Skin epidermis (tissue), 12 donors: ENCODE results near the gene DMD.
"Not testable (repeated sequence)": the region's sequence is repeated elsewhere in the genome, so short reads cannot be mapped to it uniquely, and the experiment has no call there.

Source experiments
- H3K27ac ChIP-seq, 21 experiments: fragments of 200-600 bp; sonication (generic) in 11 of 21; one replicate each; pipeline ENCODE4 v1.5.0; 2020; ENCODE audit warnings: mild to moderate bottlenecking in 3 of 21, inconsistent platforms in 2 of 21, moderate library complexity in 2 of 21
- H3K4me3 ChIP-seq, 7 experiments: fragments of 200-600 bp; sonication (generic) in 2 of 7; one replicate each; pipeline ENCODE4 v1.5.0; 2020; ENCODE audit warnings: inconsistent platforms in 2 of 7, mild to moderate bottlenecking in 2 of 7, moderate library complexity in 1 of 7

DMD gene

GRCh38 chrX:32705385-32705784 is 506.0 kb downstream of the DMD start:
- not testable (repeated sequence) for H3K4me3 ChIP-seq, H3K27ac ChIP-seq

GRCh38 chrX:32687379-32687778 is 524.0 kb downstream of the DMD start:
- no peak overlapping the region for H3K27ac ChIP-seq
- no peak overlapping the region for H3K4me3 ChIP-seq

GRCh38 chrX:32678487-32678886 is 532.9 kb downstream of the DMD start:
- H3K27ac ChIP-seq, result no peak overlapping the region
- H3K4me3 ChIP-seq, result no peak overlapping the region

- Histone ChIP-seq H3K27ac (no peak overlapping the region), H3K4me3 (no peak overlapping the region)
Measured at GRCh38 chrX:32673193-32673592, 538.2 kb downstream of the DMD start.

- H3K27ac ChIP-seq, result no peak overlapping the region
- no peak overlapping the region for H3K4me3 ChIP-seq
Measured at GRCh38 chrX:32662516-32662915, 548.8 kb downstream of the DMD start.

GRCh38 chrX:32644476-32645245 is 566.7 kb downstream of the DMD start:
- Histone ChIP-seq H3K27ac (no peak overlapping the region), H3K4me3 (no peak overlapping the region)

- Histone ChIP-seq H3K4me3 (no peak overlapping the region), H3K27ac (no peak overlapping the region)
Measured at GRCh38 chrX:32642283-32642682, 569.1 kb downstream of the DMD start.

GRCh38 chrX:32618154-32618553 is 593.2 kb downstream of the DMD start:
- no peak overlapping the region for H3K27ac ChIP-seq
- H3K4me3 ChIP-seq, result no peak overlapping the region

- no peak overlapping the region for H3K27ac ChIP-seq
- H3K4me3 ChIP-seq, result no peak overlapping the region
Measured at GRCh38 chrX:32614707-32615106, 596.6 kb downstream of the DMD start.

- no peak overlapping the region for H3K27ac ChIP-seq
- no peak overlapping the region for H3K4me3 ChIP-seq
Measured at GRCh38 chrX:32599156-32599555, 612.2 kb downstream of the DMD start.

- H3K4me3 ChIP-seq, result no peak overlapping the region
- H3K27ac ChIP-seq, result no peak overlapping the region
Measured at GRCh38 chrX:32598707-32599106, 612.6 kb downstream of the DMD start.

GRCh38 chrX:32597777-32598176 is 613.6 kb downstream of the DMD start:
- H3K27ac ChIP-seq, result no peak overlapping the region
- H3K4me3 ChIP-seq, result no peak overlapping the region

- no peak overlapping the region for H3K27ac ChIP-seq
- no peak overlapping the region for H3K4me3 ChIP-seq
Measured at GRCh38 chrX:32592786-32593185, 618.6 kb downstream of the DMD start.

GRCh38 chrX:32591589-32591988 is 619.8 kb downstream of the DMD start:
- no peak overlapping the region for H3K4me3 ChIP-seq

GRCh38 chrX:32582729-32583128 is 628.6 kb downstream of the DMD start:
- H3K4me3 ChIP-seq, result no peak overlapping the region
- H3K27ac ChIP-seq, result no peak overlapping the region

More at GRCh38 chrX:32591589-32591988, 619.8 kb downstream of the DMD start:
- no peak overlapping the region for H3K27ac ChIP-seq

- H3K27ac ChIP-seq, result no peak overlapping the region
- no peak overlapping the region for H3K4me3 ChIP-seq
Measured at GRCh38 chrX:32576885-32577284, 634.5 kb downstream of the DMD start.

GRCh38 chrX:32572644-32573043 is 638.7 kb downstream of the DMD start:
- no peak overlapping the region for H3K4me3 ChIP-seq
- no peak overlapping the region for H3K27ac ChIP-seq

- Histone ChIP-seq H3K27ac (no peak overlapping the region), H3K4me3 (no peak overlapping the region)
Measured at GRCh38 chrX:32571579-32571978, 639.8 kb downstream of the DMD start.

GRCh38 chrX:32562261-32562660 is 649.1 kb downstream of the DMD start:
- no peak overlapping the region for H3K27ac ChIP-seq
- H3K4me3 ChIP-seq, result no peak overlapping the region

- Histone ChIP-seq H3K27ac (no peak overlapping the region), H3K4me3 (no peak overlapping the region)
Measured at GRCh38 chrX:32545101-32545500, 666.2 kb downstream of the DMD start.

- no peak overlapping the region for H3K27ac ChIP-seq
- H3K4me3 ChIP-seq, result no peak overlapping the region
Measured at GRCh38 chrX:32538554-32538953, 672.8 kb downstream of the DMD start.

GRCh38 chrX:32533848-32534247 is 677.5 kb downstream of the DMD start:
- no peak overlapping the region for H3K4me3 ChIP-seq
- no peak overlapping the region for H3K27ac ChIP-seq
